Stomach smooth muscle (tissue), 2 donors: ENCODE results near the gene SCD.
A peak's percentile ranks its signal among the peaks of the same experiment; 100 is the strongest.

Experiments
- H3K27ac ChIP-seq: one replicate; pipeline ENCODE4 v1.7.0; 2013; ENCODE audit warnings: mild to moderate bottlenecking, low read length, inconsistent platforms
- H3K27me3 ChIP-seq, 2 donors: one replicate each; pipeline ENCODE4 v1.7.0; 2013; ENCODE audit warnings: low read length in 2 of 2; ENCODE audit not compliant: insufficient read depth in 2 of 2, control insufficient read depth in 1 of 2
- H3K36me3 ChIP-seq, 2 donors: one replicate each; pipeline ENCODE4 v1.7.0; 2013; ENCODE audit warnings: low read length in 2 of 2; ENCODE audit not compliant: control insufficient read depth in 2 of 2, insufficient read depth in 2 of 2
- H3K4me1 ChIP-seq: one replicate; pipeline ENCODE4 v1.7.0; 2013; ENCODE audit warnings: low read length; ENCODE audit not compliant: control insufficient read depth, insufficient read depth
- H3K4me3 ChIP-seq, 2 donors: one replicate each; pipeline ENCODE4 v1.7.0; 2013; ENCODE audit warnings: low read length in 2 of 2
- H3K9ac ChIP-seq, 2 donors: one replicate each; pipeline ENCODE4 v1.7.0; 2013; ENCODE audit warnings: low read length in 2 of 2, mild to moderate bottlenecking in 1 of 2
- H3K9me3 ChIP-seq, 2 donors: one replicate each; pipeline ENCODE4 v1.7.0; 2013; ENCODE audit warnings: low read length in 2 of 2; ENCODE audit not compliant: control insufficient read depth in 2 of 2
- donor health status: healthy.
- donor health status: Pancreatic carcinoma.

Gene SCD

GRCh38 chr10:100339236-100339635 lies 7.8 kb upstream of the SCD start:
- Histone ChIP-seq H3K9me3 (no peaks in the 10 kb centered on the region), H3K36me3 (no peaks in the 10 kb centered on the region), H3K9ac (no peak overlapping the region), H3K27ac (no peak overlapping the region), H3K4me3 (no peak overlapping the region), H3K4me1 (peaks cover 3% of the 10 kb centered on the region), H3K27me3 (peaks cover 0 to 5% of the 10 kb centered on the region in 2 donors)

- no peaks in the 10 kb centered on the region for H3K36me3 ChIP-seq
- peaks cover 0 to 8% of the 10 kb centered on the region in 2 donors for H3K27me3 ChIP-seq
- H3K4me1 ChIP-seq, result peaks cover 6% of the 10 kb centered on the region
- no peak overlapping the region for H3K27ac ChIP-seq
- no peak overlapping the region for H3K9ac ChIP-seq
- H3K4me3 ChIP-seq, result no peak overlapping the region
- no peaks in the 10 kb centered on the region for H3K9me3 ChIP-seq
These were observed 5.8 kb upstream of the SCD start for GRCh38 chr10:100340948-100341847.

- Histone ChIP-seq H3K27ac (no peak overlapping the region), H3K27me3 (peaks cover 2 to 8% of the 10 kb centered on the region in 2 donors), H3K4me3 (no peak overlapping the region), H3K9ac (no peak overlapping the region), H3K4me1 (peaks cover 12% of the 10 kb centered on the region), H3K9me3 (no peaks in the 10 kb centered on the region), H3K36me3 (no peaks in the 10 kb centered on the region)
These were observed 4.9 kb upstream of the SCD start for GRCh38 chr10:100341953-100342626.

- Histone ChIP-seq H3K4me3 (no peak overlapping the region), H3K9me3 (no peaks in the 10 kb centered on the region), H3K4me1 (peaks cover 14% of the 10 kb centered on the region), H3K27ac (no peak overlapping the region), H3K9ac (no peak overlapping the region), H3K27me3 (peaks cover 5 to 8% of the 10 kb centered on the region in 2 donors), H3K36me3 (no peaks in the 10 kb centered on the region)
These were observed 4.4 kb upstream of the SCD start for GRCh38 chr10:100342627-100342972.

GRCh38 chr10:100344241-100344788 lies 2.7 kb upstream of the SCD start:
- H3K4me1 ChIP-seq, result peaks cover 22% of the 10 kb centered on the region
- peaks cover 20 to 24% of the 10 kb centered on the region in 2 donors for H3K27me3 ChIP-seq
- H3K27ac ChIP-seq, result no peak overlapping the region
- H3K4me3 ChIP-seq, result no peak overlapping the region
- H3K9ac ChIP-seq, result no peak overlapping the region
- no peaks in the 10 kb centered on the region for H3K36me3 ChIP-seq
- no peaks in the 10 kb centered on the region for H3K9me3 ChIP-seq

GRCh38 chr10:100345570-100346330 lies 1.3 kb upstream of the SCD start:
- no peaks in the 10 kb centered on the region for H3K36me3 ChIP-seq
- H3K9me3 ChIP-seq, result no peaks in the 10 kb centered on the region
- peak overlapping the region; percentile 70 to 77 for H3K4me3 ChIP-seq
- peaks cover 22% of the 10 kb centered on the region for H3K4me1 ChIP-seq
- H3K27ac ChIP-seq, result no peak overlapping the region
- H3K27me3 ChIP-seq, result peaks cover 26 to 29% of the 10 kb centered on the region in 2 donors
- no peak overlapping the region for H3K9ac ChIP-seq

- Histone ChIP-seq H3K27ac (no peak overlapping the region), H3K27me3 (peaks cover 26 to 29% of the 10 kb centered on the region in 2 donors), H3K4me1 (peaks cover 19% of the 10 kb centered on the region), H3K9ac (no peak overlapping the region), H3K4me3 (peak overlapping the region; percentile 70 to 77), H3K36me3 (no peaks in the 10 kb centered on the region), H3K9me3 (no peaks in the 10 kb centered on the region)
These were observed 675 bp upstream of the SCD start for GRCh38 chr10:100346351-100346764.

- peak overlapping the region; percentile 70 to 77 for H3K4me3 ChIP-seq
- H3K9me3 ChIP-seq, result no peaks in the 10 kb centered on the region
- peaks cover 26 to 29% of the 10 kb centered on the region in 2 donors for H3K27me3 ChIP-seq
- no peak overlapping the region for H3K27ac ChIP-seq
- H3K4me1 ChIP-seq, result peaks cover 19% of the 10 kb centered on the region
- peak overlapping the region in 1 of 2 donors; percentile 21 for H3K9ac ChIP-seq
- no peaks in the 10 kb centered on the region for H3K36me3 ChIP-seq
These were observed 649 bp downstream of the SCD start for GRCh38 chr10:100347568-100348195.

GRCh38 chr10:100348389-100348927 lies 1.4 kb downstream of the SCD start:
- no peaks in the 10 kb centered on the region for H3K9me3 ChIP-seq
- H3K36me3 ChIP-seq, result no peaks in the 10 kb centered on the region
- H3K27ac ChIP-seq, result no peak overlapping the region
- H3K9ac ChIP-seq, result no peak overlapping the region
- H3K27me3 ChIP-seq, result peaks cover 26 to 29% of the 10 kb centered on the region in 2 donors
- peaks cover 19% of the 10 kb centered on the region for H3K4me1 ChIP-seq
- peak overlapping the region in 1 of 2 donors; percentile 70 for H3K4me3 ChIP-seq

- Histone ChIP-seq H3K9ac (no peak overlapping the region), H3K36me3 (no peaks in the 10 kb centered on the region), H3K9me3 (no peaks in the 10 kb centered on the region), H3K4me3 (no peak overlapping the region), H3K4me1 (peaks cover 19% of the 10 kb centered on the region), H3K27ac (no peak overlapping the region), H3K27me3 (peaks cover 26 to 29% of the 10 kb centered on the region in 2 donors)
These were observed 2.1 kb downstream of the SCD start for GRCh38 chr10:100349087-100349486.
